Measurements from ENCODE around the gene CALR3. TPM values are rescaled to one million over a fixed set of nuclear protein-coding genes. Genes with fewer than 3 reads are reported as not detected.
"Not testable (repeated sequence)": the region's sequence is repeated elsewhere in the genome, so short reads cannot be mapped to it uniquely, and the experiment has no call there.

The CALR3 gene
- polyA plus RNA-seq (2011; rRNA removed) (not detected in 2 replicates), polyA minus RNA-seq (2011; rRNA and poly(A)+ RNA removed) (not detected in 2 replicates)

- H3K27me3 ChIP-seq (ENCODE audit: control insufficient read depth, insufficient read depth, low read length): no peaks in the 10 kb centered on the region
- ChIA-PET CTCF (no interaction called here), POLR2A (no interaction called here)
- peak; percentile 94 for DNase-seq (ENCODE audit: low read depth)
- peaks cover 2% of the 10 kb centered on the region; the same call in 1 of the 2 replicates for H3K36me3 ChIP-seq (ENCODE audit: control insufficient read depth, insufficient read depth, low read length)
- H3K4me3 ChIP-seq (ENCODE audit: low read depth, low read length): peak within 1 kb of the TSS; percentile 72
- TF ChIP-seq CTCF (IDR thresholded peaks at IDR 0.05; ENCODE audit: insufficient read depth, low read depth, low read length): no peak
These were observed at the start of gene CALR3, which contains the start of gene C19orf44 for GRCh38 chr19:16495982-16496612. Gene CALR3 (minus strand): TSS chr19:16496167. CDS start chr19:16496129, 38 bp downstream. Gene C19orf44 (plus strand): TSS chr19:16496394. CDS start chr19:16500793, 4,399 bp downstream.

GRCh38 chr19:16544473-16545231, 48.7 kb upstream of the CALR3 start:
- no peak for TF ChIP-seq CTCF (IDR thresholded peaks at IDR 0.05; ENCODE audit: insufficient read depth, low read depth, low read length)
- no peak for DNase-seq (ENCODE audit: low read depth)
- no peaks in the 10 kb centered on the region for H3K36me3 ChIP-seq (ENCODE audit: control insufficient read depth, insufficient read depth, low read length)
- CTCF ChIA-PET: no interaction called here
- POLR2A ChIA-PET: no interaction called here
- H3K4me3 ChIP-seq (ENCODE audit: low read depth, low read length): no peak overlapping the region
- H3K27me3 ChIP-seq (ENCODE audit: control insufficient read depth, insufficient read depth, low read length): no peaks in the 10 kb centered on the region

- H3K4me3 ChIP-seq (ENCODE audit: low read depth, low read length); CTCF ChIA-PET; POLR2A ChIA-PET: not testable (repeated sequence)
These were observed 47.8 kb upstream of the CALR3 start for GRCh38 chr19:16543734-16544133.

GRCh38 chr19:16542910-16543472, 47.0 kb upstream of the CALR3 start:
- Histone ChIP-seq H3K36me3 (ENCODE audit: control insufficient read depth, insufficient read depth, low read length) (peaks cover 2% of the 10 kb centered on the region; the same call in 1 of the 2 replicates), H3K4me3 (ENCODE audit: low read depth, low read length) (peak overlapping the region; percentile 86), H3K27me3 (ENCODE audit: control insufficient read depth, insufficient read depth, low read length) (no peaks in the 10 kb centered on the region)
- ChIA-PET POLR2A (interaction anchor here (0.6 kb wide), 1 partner anchor 16 kb away, joined by 5 read pairs; no protein-coding TSS in a partner anchor), CTCF (no interaction called here)
- DNase-seq (ENCODE audit: low read depth): no peak
- no peak for TF ChIP-seq CTCF (IDR thresholded peaks at IDR 0.05; ENCODE audit: insufficient read depth, low read depth, low read length)

More at GRCh38 chr19:16543734-16544133, 47.8 kb upstream of the CALR3 start:
- H3K27me3 ChIP-seq (ENCODE audit: control insufficient read depth, insufficient read depth, low read length); DNase-seq (ENCODE audit: low read depth); H3K36me3 ChIP-seq (ENCODE audit: control insufficient read depth, insufficient read depth, low read length): not testable (repeated sequence)

GRCh38 chr19:16542045-16542909, 46.3 kb upstream of the CALR3 start, which contains the start of gene CHERP:
Gene CHERP (minus strand): TSS chr19:16542437. CDS start chr19:16542378, 59 bp downstream.
- DNase-seq (ENCODE audit: low read depth): peak; percentile 53
- peak within 1 kb of the TSS; percentile 86 for H3K4me3 ChIP-seq (ENCODE audit: low read depth, low read length)
- ChIA-PET CTCF (interaction anchor here (1.2 to 1.3 kb wide), 2 partner anchors 9 to 15 kb away, joined by 3 read pairs; no protein-coding TSS in a partner anchor), POLR2A (no interaction called here)
- TF ChIP-seq CTCF (IDR thresholded peaks at IDR 0.05; ENCODE audit: insufficient read depth, low read depth, low read length): no peak
- peaks cover 3% of the 10 kb centered on the region for H3K36me3 ChIP-seq (ENCODE audit: control insufficient read depth, insufficient read depth, low read length)
- no peaks in the 10 kb centered on the region for H3K27me3 ChIP-seq (ENCODE audit: control insufficient read depth, insufficient read depth, low read length)
